NK-92 (cell line): ENCODE measurements around the gene CNTRL.
"Not testable (repeated sequence)": the region's sequence is repeated elsewhere in the genome, so short reads cannot be mapped to it uniquely, and the experiment has no call there.

Experiments used
- DNase-seq: peaks from one replicate; lab custom pipeline; 2025; ENCODE audit not compliant: unreplicated experiment; lab: John Stamatoyannopoulos, UW

Gene CNTRL

DNA sequence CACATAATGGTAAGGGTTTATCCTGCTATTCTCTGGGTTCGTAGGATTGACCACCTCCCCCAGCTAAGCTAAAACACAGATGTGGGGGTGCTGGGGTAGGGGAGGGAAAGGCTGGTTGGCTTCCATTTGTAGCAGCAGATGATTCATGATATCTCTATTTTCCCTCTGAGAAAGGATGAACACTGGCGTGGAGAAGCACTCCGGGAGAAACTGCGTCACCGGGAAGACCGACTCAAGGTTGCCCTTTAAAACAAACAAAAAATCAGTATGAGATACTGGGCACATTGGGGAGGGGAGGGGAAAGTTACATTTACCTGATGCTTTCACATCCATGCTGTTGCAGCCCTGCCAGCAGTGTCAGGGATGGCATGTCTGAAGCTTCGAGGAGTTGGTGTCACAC is 98.7 kb downstream of the CNTRL start:
- DNase-seq = no peak

GRCh38 chr9:121178676-121179372 is 104.1 kb downstream of the CNTRL start:
- no peak for DNase-seq

DNA sequence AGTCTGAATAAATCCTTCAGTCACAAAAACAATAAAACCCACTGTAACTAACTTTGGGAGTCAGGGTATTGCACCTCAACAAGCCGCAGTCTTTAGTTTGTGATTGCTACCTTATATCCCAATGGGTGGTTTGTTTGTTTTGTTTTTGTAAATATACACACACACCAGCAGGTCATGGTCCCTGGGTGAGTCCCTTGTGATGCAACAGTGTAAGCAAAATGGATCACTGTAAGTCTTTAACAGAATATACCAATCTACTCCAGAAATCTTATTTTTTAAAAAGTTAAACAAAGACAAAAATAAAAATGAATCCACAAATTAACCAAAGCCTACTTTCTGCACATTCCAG is 104.6 kb downstream of the CNTRL start:
- not testable (repeated sequence) for DNase-seq

DNA sequence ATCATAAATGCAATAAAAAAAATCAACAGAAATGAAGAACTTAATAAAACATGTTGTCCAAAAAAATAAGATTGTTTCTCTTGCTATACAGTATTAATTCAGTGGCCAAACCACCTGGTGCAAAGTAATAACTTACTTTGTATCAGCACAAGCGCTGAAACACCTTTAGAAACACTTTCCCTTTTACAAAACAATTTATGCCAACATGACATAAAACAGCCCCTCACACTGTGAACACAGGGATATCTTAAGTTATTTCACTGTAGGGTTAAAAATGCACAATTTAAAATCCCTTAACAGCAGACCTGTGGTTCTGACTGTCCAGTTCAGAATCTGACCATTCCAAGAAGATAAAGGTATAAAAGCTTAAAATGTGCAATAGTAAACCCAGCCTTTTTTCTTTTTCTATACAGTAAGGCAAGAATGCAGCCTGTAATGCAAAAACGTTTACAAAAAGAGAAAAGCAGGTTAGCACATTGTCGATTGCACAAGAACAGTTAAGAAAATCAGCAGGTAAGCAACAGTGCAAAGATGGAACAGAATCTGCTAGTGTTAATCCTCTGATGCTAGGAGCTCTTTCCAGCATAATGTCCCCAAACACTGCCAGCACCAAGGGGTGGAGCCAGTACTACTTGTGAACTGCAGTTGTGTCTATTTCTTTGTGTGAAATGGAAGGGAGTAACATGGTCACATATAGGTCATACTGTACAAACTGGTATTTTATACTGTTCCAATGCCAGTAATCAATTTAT is 105.4 kb downstream of the CNTRL start:
- no peak for DNase-seq

- DNase-seq = no peak
These were observed 107.5 kb downstream of the CNTRL start for GRCh38 chr9:121182101-121182836.

DNA sequence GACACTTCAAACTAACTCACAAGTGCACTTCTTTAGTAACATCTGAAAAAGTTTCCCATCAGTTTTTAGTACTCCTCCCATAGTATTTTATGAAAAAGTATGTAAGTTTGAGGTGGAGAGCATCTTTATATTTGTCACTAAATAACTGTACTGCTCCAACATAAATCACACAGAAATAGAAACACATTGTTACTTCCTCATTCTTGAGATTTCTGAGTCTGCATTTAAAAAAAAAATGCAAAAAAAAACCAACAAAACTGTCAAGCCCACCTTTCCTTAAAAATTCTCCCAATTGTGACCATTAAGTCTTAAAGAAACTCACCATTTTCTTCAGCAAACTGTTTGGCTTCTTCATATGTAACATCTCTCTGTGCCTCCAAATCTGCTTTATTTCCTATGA is 108.2 kb downstream of the CNTRL start:
- no peak for DNase-seq

GRCh38 chr9:121183666-121184423 is 109.1 kb downstream of the CNTRL start:
- DNase-seq = no peak

- DNase-seq = no peak
These were observed 109.7 kb downstream of the CNTRL start for GRCh38 chr9:121184463-121184862.

- DNase-seq = no peak
These were observed 110.5 kb downstream of the CNTRL start for GRCh38 chr9:121185178-121185745.

- no peak for DNase-seq
These were observed 111.1 kb downstream of the CNTRL start for GRCh38 chr9:121185774-121186403.

GRCh38 chr9:121187636-121188305 is 113.0 kb downstream of the CNTRL start:
- no peak for DNase-seq

GRCh38 chr9:121189006-121189405 is 114.3 kb downstream of the CNTRL start:
- DNase-seq = no peak

GRCh38 chr9:121189660-121190059 is 114.9 kb downstream of the CNTRL start:
- no peak for DNase-seq

DNA sequence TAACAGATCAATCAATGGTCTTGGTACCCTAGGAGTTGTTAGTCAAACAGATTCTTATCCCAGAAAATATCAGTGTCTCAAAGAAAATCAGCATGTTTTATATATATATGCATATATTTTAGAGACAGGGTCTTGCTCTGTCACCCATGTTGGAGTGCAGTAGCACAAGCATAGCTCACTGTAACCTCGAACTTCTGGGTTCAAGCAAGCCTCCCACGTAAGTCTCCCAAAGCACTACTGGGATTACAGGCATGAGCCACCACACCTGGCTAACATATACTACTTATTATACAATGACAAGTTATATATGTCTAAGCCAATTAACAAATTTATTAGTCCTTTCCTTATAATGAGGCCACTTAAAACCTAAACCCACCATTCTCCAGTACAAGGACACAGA is 116.5 kb downstream of the CNTRL start:
- no peak for DNase-seq

DNA sequence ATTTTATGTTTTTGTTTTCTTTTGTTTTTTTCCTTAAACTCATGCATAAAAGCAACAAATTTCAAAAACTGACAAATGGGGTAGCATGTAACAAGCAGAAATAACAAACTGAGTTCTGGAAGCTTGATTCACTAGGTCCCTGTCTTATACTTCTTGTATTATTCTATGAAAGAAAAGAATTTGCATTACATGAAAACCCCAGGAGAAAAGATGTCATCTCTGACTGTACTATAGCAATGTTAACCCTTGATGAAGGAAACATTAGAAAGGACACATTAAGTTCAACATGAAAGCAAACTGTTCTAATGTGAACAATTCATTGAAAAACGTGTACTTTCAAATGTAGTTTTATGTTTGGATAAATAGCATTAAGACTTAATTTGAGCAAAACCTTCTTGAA is 117.8 kb downstream of the CNTRL start:
- no peak for DNase-seq

DNA sequence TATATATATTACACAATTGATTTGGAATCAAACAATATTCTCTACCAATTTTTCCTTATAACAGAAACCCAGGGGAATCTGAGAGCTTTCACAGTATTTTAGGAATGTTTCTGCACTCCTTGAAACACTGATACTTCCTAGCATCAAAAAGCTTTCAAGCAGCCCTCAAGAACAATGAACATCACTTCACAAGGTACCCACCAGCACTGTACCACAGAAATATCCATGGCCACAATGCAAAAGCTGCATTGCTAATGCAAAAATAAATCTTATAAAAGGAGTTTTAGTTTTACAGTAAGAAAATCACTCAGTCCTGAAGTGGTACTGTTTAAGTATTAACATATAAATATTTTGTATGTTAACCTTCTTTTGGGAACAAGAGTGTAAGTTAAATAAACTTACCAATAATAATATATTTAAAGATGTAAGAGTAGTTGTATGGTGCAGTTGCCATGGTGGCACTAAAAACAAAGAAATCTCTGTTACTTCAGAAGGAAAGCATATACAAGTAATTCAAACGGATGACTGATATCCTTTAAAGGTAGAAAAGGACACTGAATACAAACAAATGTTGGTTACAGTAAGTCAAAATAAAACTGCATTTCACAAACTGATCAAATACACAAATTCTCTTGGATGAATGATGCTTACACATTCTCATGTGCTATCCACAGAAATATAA is 118.3 kb downstream of the CNTRL start:
- DNase-seq = no peak

DNA sequence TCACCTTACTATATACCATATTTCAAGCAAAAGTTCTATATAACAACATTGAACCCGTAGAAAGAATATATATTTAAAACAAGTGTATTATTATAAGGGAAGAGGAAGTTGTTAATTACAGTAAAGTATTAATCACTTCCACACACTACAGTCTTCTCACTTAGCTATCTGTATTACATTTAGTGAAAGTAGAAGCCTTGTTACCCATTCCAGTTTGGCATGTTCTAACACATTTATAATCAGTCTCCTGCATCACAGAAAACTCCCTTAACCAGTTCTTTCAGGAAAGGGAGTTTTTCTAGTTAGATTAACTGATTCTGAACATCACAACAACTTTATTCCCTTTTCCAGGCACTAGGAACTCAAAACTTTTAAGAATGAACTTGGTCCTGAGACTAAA is 120.0 kb downstream of the CNTRL start:
- DNase-seq = no peak

DNA sequence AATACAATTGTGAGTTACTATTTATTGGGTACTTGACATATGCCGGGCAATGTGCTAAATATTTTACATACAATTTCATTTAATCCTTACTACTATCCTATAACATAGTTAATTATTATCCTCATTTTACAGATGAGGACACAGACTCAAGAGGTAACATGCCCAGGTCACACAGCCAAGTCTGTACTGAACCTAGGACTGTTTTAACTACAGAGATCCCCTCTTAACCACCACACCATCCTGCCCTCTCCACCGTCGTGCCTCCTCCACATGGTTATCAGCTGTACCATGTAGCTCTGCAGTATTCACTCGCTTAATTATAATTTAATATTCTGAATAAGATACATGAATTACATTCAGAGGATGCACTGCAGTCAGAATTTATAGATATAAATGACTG is 121.6 kb downstream of the CNTRL start:
- no peak for DNase-seq

- DNase-seq = no peak
These were observed 122.4 kb downstream of the CNTRL start for GRCh38 chr9:121197132-121197531.
